GM21576 (cell line): ENCODE measurements around the gene NTM.
A peak's percentile ranks its signal among the peaks of the same experiment; 100 is the strongest.

Experiments used
- ATAC-seq: cut with Tn5 transposase; IDR thresholded peaks from one replicate; pipeline ENCODE4 v1.9.1; 2021; ENCODE audit warnings: mild to moderate bottlenecking, moderate library complexity; ENCODE audit not compliant: unreplicated experiment

The NTM gene

DNA sequence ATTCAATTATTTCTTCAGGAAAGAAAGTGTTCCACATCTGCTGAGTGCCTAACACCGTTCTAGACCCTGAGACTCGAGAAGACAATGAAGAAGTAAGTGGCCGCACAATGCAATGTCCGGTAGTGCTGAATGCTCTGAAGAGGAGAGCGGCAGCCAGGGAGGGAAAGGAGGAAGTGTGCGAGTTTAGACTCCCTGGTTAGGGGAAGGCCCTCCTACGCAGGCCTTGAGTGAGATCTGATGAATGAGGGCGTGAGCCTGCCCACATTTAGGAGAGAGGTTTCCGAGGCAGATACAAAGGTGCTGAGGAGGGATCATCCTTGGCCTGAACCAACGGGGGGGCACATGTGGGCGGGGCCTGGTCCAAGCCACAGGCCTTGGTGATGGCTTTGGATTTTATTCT is 558.6 kb downstream of the NTM start:
- peak; percentile 66 for ATAC-seq

GRCh38 chr11:131932584-131933325 is 562.3 kb downstream of the NTM start:
- no peak for ATAC-seq

DNA sequence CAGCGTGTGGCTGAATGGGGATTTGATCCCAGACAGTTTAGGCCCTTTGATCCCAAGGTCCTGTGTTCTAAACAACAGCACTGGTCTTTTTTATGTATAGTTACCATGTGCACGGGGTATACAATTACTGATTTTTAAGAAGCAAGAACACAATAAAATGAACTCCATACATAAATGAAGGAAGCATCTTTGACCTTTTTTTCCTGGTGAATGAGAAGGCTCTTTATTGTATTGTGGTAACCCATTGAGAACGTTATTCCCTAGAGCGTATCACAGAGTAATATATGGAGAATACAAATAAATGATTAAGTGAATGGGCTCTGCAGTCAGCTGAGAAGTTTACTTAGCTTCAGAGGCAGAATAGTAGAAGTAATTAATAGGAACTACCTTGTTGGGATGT is 563.6 kb downstream of the NTM start:
- ATAC-seq = no peak

GRCh38 chr11:131938351-131938751 is 567.9 kb downstream of the NTM start:
- no peak for ATAC-seq

GRCh38 chr11:131940126-131940525 is 569.7 kb downstream of the NTM start:
- ATAC-seq = no peak

- no peak for ATAC-seq
These were observed 572.5 kb downstream of the NTM start for GRCh38 chr11:131942878-131943277.

DNA sequence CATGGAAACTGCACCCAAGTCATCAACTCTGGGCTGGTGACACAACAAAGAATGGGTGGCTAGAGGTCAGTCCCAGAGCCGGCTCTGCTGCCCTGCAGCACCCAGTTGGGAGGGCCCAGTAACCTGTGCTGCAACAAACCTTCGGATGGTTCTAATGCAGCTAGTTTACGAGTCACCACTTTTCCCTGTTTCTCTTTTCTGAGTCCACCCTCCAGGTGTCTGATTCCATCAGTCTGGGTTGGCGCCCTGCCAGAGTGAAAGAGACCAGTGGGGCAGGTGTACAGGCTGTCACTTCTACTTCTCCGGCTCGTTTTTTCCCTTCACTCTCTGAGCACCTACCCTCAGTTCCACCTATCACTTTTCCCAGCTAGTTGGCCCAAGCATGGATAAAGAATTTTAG is 572.9 kb downstream of the NTM start:
- no peak for ATAC-seq

DNA sequence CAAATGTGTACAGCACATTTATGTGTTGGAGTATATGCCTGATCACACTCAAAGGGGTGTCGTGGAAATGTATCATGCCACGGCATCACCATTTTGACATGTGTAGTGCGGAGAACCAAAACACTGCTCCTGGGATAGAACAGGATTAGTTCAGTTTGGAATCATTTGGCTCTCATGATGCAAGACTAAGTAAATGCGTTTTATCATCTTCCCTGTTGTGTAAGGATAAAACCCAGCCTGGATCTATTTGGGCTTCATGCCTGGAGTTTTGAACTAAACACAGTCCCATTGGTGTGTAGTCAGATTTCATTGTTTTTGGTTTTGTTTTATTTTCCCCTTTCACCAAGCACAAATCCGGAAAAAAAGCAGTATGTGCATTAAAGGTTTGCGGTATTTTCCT is 574.3 kb downstream of the NTM start:
- no peak for ATAC-seq

DNA sequence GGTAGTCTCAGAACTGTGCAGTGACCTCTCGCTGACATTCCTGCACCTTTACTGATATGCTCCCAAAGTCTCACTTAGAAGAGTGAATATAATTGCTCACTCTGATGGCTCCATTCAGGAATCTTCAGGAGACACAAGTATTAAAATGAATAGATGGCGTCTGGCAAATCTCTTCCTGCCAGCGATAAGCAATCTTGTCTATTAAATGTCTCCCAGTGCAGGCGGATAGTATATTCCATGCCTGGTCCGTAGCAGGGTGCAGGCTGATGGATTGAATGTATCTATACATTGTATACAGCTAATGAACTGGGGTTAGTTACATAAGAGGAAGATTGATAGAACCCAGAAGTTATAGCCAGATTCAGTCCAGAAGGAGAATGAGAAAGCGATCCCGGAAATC is 575.3 kb downstream of the NTM start:
- no peak for ATAC-seq

DNA sequence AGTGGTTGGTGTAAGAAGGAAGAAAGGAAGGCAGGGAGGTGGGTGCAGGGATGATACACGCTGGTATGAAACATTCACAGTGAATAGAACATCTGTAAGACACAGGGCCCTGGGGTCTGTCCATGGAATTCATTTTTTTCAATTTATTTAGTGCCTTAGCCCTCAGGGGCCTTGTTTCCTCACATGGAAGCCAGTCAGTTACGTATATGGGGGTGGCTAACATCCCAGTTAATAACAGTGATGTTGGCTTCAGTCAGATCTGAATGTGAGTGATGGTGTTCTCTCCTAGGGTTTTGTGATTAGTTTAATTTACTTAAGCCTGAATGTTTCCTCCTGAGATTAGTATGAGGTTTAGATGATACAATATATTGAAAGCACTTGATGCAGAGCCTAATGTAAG is 577.1 kb downstream of the NTM start:
- ATAC-seq = no peak

GRCh38 chr11:131951121-131951520 is 580.7 kb downstream of the NTM start:
- ATAC-seq = no peak

- no peak for ATAC-seq
These were observed 583.7 kb downstream of the NTM start for GRCh38 chr11:131954146-131954545.

GRCh38 chr11:131955904-131956303 is 585.5 kb downstream of the NTM start:
- no peak for ATAC-seq

DNA sequence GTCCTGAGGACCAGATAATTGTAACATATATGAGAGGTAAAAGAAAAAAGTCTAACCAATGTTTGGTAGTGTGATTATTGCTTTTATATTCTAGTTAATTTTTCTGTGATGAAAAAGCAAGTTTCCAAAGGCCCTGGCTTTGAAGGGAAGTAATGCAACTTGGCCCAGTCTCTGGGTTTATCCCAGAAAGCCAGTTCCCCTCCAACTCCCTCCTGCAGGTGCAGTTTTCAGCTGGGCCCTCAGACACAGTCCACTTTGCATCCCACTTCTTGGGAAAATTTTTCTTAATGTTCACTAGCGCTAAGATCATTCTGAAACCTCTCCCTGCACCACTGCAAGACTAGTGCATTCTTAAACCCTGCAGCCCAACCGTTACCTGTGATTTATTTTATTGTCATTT is 586.8 kb downstream of the NTM start:
- ATAC-seq = no peak

- ATAC-seq = no peak
These were observed 587.5 kb downstream of the NTM start for GRCh38 chr11:131957875-131958274.

DNA sequence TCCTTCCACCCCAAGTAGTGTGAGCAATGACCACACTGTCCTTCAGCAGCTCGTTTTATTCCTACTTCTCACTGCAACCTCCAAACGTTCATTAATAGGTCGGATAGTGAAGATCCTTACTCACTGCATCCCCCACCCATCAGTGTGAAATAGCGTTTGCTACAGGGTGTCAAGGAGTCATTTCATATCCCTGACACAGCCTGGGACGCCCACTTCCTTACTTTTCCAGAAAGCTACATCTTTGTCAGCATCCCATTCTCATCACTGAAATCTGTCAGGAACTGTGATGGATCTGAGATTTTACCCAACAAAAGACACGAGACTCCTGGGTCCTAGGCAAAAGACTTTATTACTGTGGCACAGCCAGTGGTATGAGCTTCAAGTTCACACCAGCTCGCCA is 592.4 kb downstream of the NTM start:
- no peak for ATAC-seq

GRCh38 chr11:131964698-131965483 is 594.5 kb downstream of the NTM start:
- no peak for ATAC-seq

- no peak for ATAC-seq
These were observed 595.1 kb downstream of the NTM start for GRCh38 chr11:131965504-131965903.

DNA sequence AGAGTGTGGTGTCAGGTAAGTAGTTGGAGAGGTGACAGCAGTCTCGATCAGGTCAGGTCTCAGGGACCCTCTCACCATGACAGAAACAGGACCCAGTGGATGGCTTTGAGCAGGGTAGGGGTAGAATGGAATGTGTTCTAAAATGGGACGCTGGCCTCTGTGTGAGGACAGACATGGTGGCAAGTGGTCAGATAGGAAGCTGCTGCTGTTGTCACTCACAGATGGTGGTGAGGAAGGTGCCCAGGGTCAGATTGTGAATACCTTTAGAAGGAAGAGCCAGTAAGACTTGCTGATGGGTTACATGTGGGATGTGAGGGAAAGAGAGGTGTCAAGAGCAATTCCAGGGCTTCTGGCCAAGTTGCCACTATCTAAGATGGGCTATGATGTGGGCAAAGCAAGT is 596.3 kb downstream of the NTM start:
- ATAC-seq = no peak

- ATAC-seq = no peak
These were observed 598.8 kb downstream of the NTM start for GRCh38 chr11:131969261-131969660.

GRCh38 chr11:131973061-131973460 is 602.6 kb downstream of the NTM start:
- no peak for ATAC-seq

DNA sequence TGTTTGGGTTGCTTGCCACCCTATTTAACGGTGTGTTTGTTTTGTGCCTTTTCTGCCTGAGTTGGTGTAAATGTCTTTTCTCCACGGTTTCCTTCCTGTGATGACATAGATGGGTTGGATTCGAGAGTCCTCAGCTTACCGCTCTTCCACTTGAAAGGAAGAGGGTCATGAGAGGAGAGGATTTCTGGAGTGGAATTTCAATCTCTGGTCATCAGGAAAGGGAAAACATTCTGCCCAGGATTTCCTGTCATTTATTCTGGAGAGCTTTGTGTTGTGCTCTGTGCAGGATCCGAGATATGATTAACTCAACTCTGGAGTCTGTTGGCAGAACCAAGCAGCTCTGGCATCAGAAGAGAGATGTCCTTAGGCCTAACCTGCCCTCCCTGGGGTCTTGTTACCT is 605.2 kb downstream of the NTM start:
- ATAC-seq = no peak
